Fibroblast of mammary gland (primary cell): ENCODE measurements around the gene PPP4R4.

ENCODE experiments used
- DNase-seq: peaks from one replicate; pipeline ENCODE4 v3.0.0-alpha.2; 2010; ENCODE audit warnings: low read depth
- H3K4me3 ChIP-seq: 2 replicates; pipeline ENCODE4 v1.5.1; 2011; ENCODE audit warnings: low read depth, mild to moderate bottlenecking, low read length, moderate library complexity; ENCODE audit not compliant: control insufficient read depth
- TF ChIP-seq, protein P1 (sequence below): conservative IDR thresholded peaks from 2 replicates; pipeline ENCODE4 v1.5.1; 2011; ENCODE audit warnings: low read depth, low read length, inconsistent platforms; ENCODE audit not compliant: control insufficient read depth, insufficient read depth

Gene PPP4R4

DNA sequence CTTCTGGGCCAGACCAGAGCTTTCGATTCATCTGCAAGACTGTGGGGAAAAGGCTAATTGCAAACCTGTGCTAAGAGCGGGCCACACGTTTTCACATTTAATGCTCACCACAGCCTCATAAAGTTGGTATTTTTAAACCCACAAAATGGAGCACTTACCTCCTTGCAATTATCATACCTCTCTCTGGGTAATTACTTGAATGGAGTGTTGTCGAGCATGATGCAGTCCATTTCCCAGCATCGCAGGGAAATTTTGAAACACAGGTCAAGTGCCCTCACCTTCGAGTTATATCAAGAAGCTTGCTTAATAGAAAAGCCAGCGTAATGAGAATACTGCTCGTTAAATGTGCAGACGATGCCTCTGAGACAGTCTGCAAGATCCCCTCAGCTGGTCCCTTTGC lies 35.9 kb upstream of the PPP4R4 start:
- TF ChIP-seq, protein P1, sequence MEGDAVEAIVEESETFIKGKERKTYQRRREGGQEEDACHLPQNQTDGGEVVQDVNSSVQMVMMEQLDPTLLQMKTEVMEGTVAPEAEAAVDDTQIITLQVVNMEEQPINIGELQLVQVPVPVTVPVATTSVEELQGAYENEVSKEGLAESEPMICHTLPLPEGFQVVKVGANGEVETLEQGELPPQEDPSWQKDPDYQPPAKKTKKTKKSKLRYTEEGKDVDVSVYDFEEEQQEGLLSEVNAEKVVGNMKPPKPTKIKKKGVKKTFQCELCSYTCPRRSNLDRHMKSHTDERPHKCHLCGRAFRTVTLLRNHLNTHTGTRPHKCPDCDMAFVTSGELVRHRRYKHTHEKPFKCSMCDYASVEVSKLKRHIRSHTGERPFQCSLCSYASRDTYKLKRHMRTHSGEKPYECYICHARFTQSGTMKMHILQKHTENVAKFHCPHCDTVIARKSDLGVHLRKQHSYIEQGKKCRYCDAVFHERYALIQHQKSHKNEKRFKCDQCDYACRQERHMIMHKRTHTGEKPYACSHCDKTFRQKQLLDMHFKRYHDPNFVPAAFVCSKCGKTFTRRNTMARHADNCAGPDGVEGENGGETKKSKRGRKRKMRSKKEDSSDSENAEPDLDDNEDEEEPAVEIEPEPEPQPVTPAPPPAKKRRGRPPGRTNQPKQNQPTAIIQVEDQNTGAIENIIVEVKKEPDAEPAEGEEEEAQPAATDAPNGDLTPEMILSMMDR, result no peak
- H3K4me3 ChIP-seq, result no peak overlapping the region
- no peak for DNase-seq

DNA sequence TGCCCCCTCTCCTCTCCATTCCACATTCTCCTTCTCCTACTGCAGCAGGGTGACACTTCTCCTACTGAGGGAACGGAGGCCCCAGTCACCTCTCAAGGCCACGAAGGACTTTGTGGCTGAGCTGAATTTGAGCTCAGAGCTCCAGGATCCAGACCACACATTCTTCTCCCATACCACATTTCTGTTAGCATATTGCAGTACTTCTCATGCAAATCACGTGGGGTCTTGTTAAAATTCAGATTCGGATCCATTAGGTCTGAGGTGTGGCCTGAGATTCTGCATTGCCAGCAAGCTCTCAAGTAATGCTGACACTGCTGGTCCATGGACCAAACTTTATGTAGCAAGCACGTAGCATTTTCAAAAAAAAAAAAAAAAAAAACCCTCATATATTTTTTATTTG lies 35.1 kb upstream of the PPP4R4 start:
- DNase-seq, result no peak
- TF ChIP-seq, protein P1, result no peak
- no peak overlapping the region for H3K4me3 ChIP-seq

- DNase-seq, result no peak
- TF ChIP-seq, protein P1, result no peak
- no peak overlapping the region for H3K4me3 ChIP-seq
Measured at GRCh38 chr14:94139421-94139820, 34.7 kb upstream of the PPP4R4 start.

GRCh38 chr14:94142247-94142646 lies 31.9 kb upstream of the PPP4R4 start:
- DNase-seq, result no peak
- H3K4me3 ChIP-seq, result no peak overlapping the region
- TF ChIP-seq, protein P1, result no peak

- no peak overlapping the region for H3K4me3 ChIP-seq
- no peak for DNase-seq
- TF ChIP-seq, protein P1, result no peak
Measured at GRCh38 chr14:94142836-94143235, 31.3 kb upstream of the PPP4R4 start.

DNA sequence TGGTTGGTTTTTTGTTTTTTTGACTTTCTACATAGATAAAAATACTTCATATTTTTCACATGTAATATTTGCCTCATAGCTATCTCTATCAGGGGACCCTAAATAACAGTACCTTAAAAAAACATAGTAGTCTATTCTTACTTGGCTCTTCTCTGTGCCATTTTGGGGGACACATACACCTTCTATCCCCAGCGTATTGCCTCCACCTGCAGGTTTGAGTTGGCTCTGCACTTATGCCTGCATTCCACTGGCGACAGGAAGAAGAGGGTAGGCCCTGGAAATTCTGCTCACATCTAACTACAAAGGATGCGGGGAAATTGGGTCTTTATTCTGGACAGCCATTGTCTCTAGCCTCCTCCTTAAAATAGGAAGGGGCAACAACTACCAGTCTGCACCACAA lies 30.9 kb upstream of the PPP4R4 start:
- no peak for DNase-seq

More for the DNA sequence above, 30.9 kb upstream of the PPP4R4 start:
- TF ChIP-seq, protein P1, result peak; percentile 34
- H3K4me3 ChIP-seq, result no peak overlapping the region
